ENCODE results near the gene AHI1. TPM values are rescaled to one million over a fixed set of nuclear protein-coding genes. Genes with fewer than 3 reads are reported as not detected.
A peak's percentile ranks its signal among the peaks of the same experiment; 100 is the strongest.

AHI1 gene
- total RNA-seq, 2 experiments from 2014 or later, result 21.1 to 27.5 TPM

DNA sequence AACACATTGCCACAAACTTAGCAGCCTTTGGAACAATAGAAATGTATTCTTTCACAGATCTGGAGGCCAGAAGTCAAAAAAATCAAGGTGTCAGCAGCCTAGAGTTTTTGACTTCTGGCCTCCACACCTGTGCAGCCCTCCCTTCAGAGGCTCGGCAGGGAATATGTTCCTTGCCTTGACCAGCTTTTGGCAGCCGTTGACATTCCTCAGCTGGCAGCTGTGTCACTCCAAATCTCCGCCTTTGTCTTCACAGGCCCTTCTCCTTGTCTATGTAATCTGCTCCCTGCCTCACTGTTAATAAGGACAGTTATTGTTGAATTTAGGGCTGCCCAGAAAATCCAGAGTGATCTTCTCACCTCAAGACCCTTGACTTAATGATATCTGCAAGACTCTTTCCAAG is 17.2 kb upstream of the AHI1 start:
- Mint-ChIP-seq H3K9me3 (no peaks in the 10 kb centered on the region), H3K4me1 (ENCODE audit: low read depth) (no peaks in the 10 kb centered on the region), H3K36me3 (ENCODE audit: low read depth) (no peaks in the 10 kb centered on the region), H3K27me3 (no peaks in the 10 kb centered on the region), H3K4me3 (no peak overlapping the region), H3K27ac (no peak overlapping the region)
- H3K4me1 ChIP-seq (ENCODE audit: insufficient read depth, low read length), result no peaks in the 10 kb centered on the region
- no peak overlapping the region for H3K27ac ChIP-seq (ENCODE audit: low read depth in 1 of 2, low read length in 2 of 2)
- DNase-seq, result no peak
- no peak for TF ChIP-seq CTCF (IDR thresholded peaks at IDR 0.05)
- no peaks in the 10 kb centered on the region for H3K36me3 ChIP-seq (ENCODE audit: insufficient read depth, low read length)
- intact Hi-C loops (cut with DNase I, micrococcal nuclease), result loop anchor here in 1 of 2 experiments (1.0 kb wide), 1 partner anchor 9 kb away; no protein-coding TSS in a partner anchor
- no peaks in the 10 kb centered on the region for H3K27me3 ChIP-seq (ENCODE audit: control insufficient read depth in 1 of 2, insufficient read depth in 2 of 2, low read length in 2 of 2)
- POLR2A ChIA-PET, result interaction anchor here (0.7 kb wide), 1 partner anchor 386 kb away, joined by 3 read pairs; no protein-coding TSS in a partner anchor
- no peak overlapping the region for H3K4me3 ChIP-seq (ENCODE audit: low read length)
- H3K9me3 ChIP-seq (ENCODE audit: control insufficient read depth in 1 of 2, insufficient read depth in 1 of 2, low read length in 2 of 2), result no peaks in the 10 kb centered on the region
- no peak for ATAC-seq (ENCODE audit: poor library complexity)
- CTCF ChIA-PET, result no interaction called here

DNA sequence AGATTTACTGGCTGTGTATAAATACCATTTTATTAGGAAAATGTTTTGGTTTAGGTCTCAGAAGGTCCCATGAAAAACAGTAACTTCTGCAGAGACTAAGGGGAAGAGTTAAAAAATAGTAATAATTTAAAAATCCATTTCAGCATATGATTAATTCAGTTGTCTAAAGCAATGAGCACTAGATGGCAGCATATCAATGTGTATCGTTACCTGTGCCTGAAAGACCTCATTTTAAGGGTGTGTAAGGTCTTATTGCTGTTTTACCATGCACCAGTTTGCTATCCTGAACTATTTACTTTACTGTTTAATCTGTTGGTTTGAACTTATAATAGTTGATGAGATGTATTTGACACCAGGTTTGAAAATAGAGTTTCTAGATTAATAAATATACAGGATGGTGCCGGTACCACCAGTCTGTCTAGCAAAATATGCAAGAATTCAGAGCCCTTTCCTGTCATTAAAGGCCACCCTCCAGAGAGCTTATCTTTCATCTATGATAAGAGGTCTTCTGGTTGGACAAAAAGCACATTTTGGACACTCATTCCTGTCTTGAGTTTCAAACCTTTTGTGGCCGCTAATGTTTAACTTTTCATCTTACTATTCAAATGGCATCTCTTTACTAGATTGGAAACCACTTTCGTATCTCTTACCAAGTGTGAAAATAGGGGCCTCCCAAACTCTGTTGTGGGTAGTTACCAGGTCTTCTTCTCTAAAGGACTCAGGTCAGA is 8.9 kb upstream of the AHI1 start:
- DNase-seq, result peak in 4 of 14 experiments; percentile 10 to 71 (median 66)
- no peak overlapping the region for H3K4me3 Mint-ChIP-seq
- peak; percentile 79 for TF ChIP-seq CTCF (IDR thresholded peaks at IDR 0.05)
- no peaks in the 10 kb centered on the region for H3K9me3 Mint-ChIP-seq
- no peaks in the 10 kb centered on the region for H3K4me1 Mint-ChIP-seq (ENCODE audit: low read depth)
- H3K27me3 ChIP-seq (ENCODE audit: control insufficient read depth in 1 of 2, insufficient read depth in 2 of 2, low read length in 2 of 2), result no peaks in the 10 kb centered on the region
- no peaks in the 10 kb centered on the region for H3K9me3 ChIP-seq (ENCODE audit: control insufficient read depth in 1 of 2, insufficient read depth in 1 of 2, low read length in 2 of 2)
- ChIA-PET POLR2A (no interaction called here), CTCF (interaction anchor here (2.2 kb wide), 1 partner anchor 720 kb away, joined by 5 read pairs; no protein-coding TSS in a partner anchor)
- intact Hi-C loops (cut with DNase I, micrococcal nuclease), result loop anchor here (1.0 to 10.0 kb wide), 6 partner anchors 54 to 1048 kb away; partner anchors contain the start of gene MAP7 (in 1 of the 2)
- ATAC-seq (ENCODE audit: poor library complexity), result peak; percentile 84
- H3K36me3 ChIP-seq (ENCODE audit: insufficient read depth, low read length), result no peaks in the 10 kb centered on the region
- no peak overlapping the region for H3K27ac ChIP-seq (ENCODE audit: low read depth in 1 of 2, low read length in 2 of 2)
- no peak overlapping the region for H3K4me3 ChIP-seq (ENCODE audit: low read length)
- H3K27ac Mint-ChIP-seq, result no peak overlapping the region
- H3K4me1 ChIP-seq (ENCODE audit: insufficient read depth, low read length), result no peaks in the 10 kb centered on the region
- H3K36me3 Mint-ChIP-seq (ENCODE audit: low read depth), result no peaks in the 10 kb centered on the region
- no peaks in the 10 kb centered on the region for H3K27me3 Mint-ChIP-seq

DNA sequence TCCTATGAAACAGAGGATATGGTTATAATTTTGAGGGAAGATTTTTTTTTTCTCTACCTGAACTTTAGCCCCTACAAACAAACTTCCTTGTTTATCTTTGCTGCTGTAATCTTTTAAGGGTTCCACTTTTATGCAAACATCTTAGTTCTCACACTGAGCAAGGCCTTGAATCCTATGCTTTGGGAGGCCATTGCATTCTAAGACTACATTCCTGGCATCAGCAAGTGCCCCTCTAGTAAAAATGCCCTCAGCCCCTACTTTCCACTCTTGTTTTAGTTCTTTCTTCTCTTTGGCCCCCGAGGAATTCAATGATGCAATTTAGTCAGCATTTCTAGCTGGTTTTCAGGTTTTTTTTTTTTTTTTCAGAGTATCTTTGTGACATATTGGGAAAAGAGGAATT is 8.1 kb upstream of the AHI1 start:
- no peak overlapping the region for H3K27ac ChIP-seq (ENCODE audit: low read depth in 1 of 2, low read length in 2 of 2)
- H3K9me3 ChIP-seq (ENCODE audit: control insufficient read depth in 1 of 2, insufficient read depth in 1 of 2, low read length in 2 of 2), result no peaks in the 10 kb centered on the region
- no peaks in the 10 kb centered on the region for H3K27me3 Mint-ChIP-seq
- no peaks in the 10 kb centered on the region for H3K4me1 Mint-ChIP-seq (ENCODE audit: low read depth)
- no peaks in the 10 kb centered on the region for H3K36me3 ChIP-seq (ENCODE audit: insufficient read depth, low read length)
- POLR2A ChIA-PET, result no interaction called here
- H3K4me3 ChIP-seq (ENCODE audit: low read length), result no peak overlapping the region
- CTCF ChIA-PET, result interaction anchor here (2.2 kb wide), 1 partner anchor 721 kb away, joined by 5 read pairs; no protein-coding TSS in a partner anchor
- no peaks in the 10 kb centered on the region for H3K27me3 ChIP-seq (ENCODE audit: control insufficient read depth in 1 of 2, insufficient read depth in 2 of 2, low read length in 2 of 2)
- TF ChIP-seq CTCF (IDR thresholded peaks at IDR 0.05), result no peak
- H3K4me3 Mint-ChIP-seq, result no peak overlapping the region
- no peak overlapping the region for H3K27ac Mint-ChIP-seq
- intact Hi-C loops (cut with DNase I, micrococcal nuclease), result loop anchor here (1.0 to 10.0 kb wide), 9 partner anchors 10 to 1049 kb away; partner anchors contain the start of gene MAP7 (in 1 of the 2)
- ATAC-seq (ENCODE audit: poor library complexity), result no peak
- H3K9me3 Mint-ChIP-seq, result no peaks in the 10 kb centered on the region
- H3K36me3 Mint-ChIP-seq (ENCODE audit: low read depth), result no peaks in the 10 kb centered on the region
- no peak for DNase-seq
- H3K4me1 ChIP-seq (ENCODE audit: insufficient read depth, low read length), result no peaks in the 10 kb centered on the region

Data from CD4-positive, alpha-beta T cell (primary cell).